Smooth muscle cell (in vitro differentiated cells): ENCODE results near the gene ABHD12. TPM values are rescaled to one million over a fixed set of nuclear protein-coding genes. Genes with fewer than 3 reads are reported as not detected.

Experiments
- DNase-seq: peaks from one replicate; lab custom pipeline; 2025; ENCODE audit not compliant: unreplicated experiment; lab: John Stamatoyannopoulos, UW
- H2AFZ ChIP-seq: fragments of 200-600 bp; sonication (generic); 2 replicates; pipeline ENCODE4 v1.6.0; 2016; ENCODE audit warnings: antibody characterized with exemption, low read depth, mild to moderate bottlenecking
- H3F3A ChIP-seq: fragments of 200-600 bp; sonication (generic); 2 replicates; pipeline ENCODE4 v1.6.0; 2017; ENCODE audit warnings: antibody characterized with exemption, low read depth
- H3K27ac ChIP-seq: fragments of 200-600 bp; sonication (generic); 2 replicates; pipeline ENCODE4 v1.5.1; 2016; ENCODE audit warnings: low read depth, mild to moderate bottlenecking
- H3K27me3 ChIP-seq: fragments of 200-600 bp; sonication (generic); 2 replicates; pipeline ENCODE4 v1.6.1; 2016; ENCODE audit warnings: low read depth, mild to moderate bottlenecking
- H3K36me3 ChIP-seq: fragments of 200-600 bp; sonication (generic); 2 replicates; pipeline ENCODE4 v1.5.1; 2016; ENCODE audit warnings: low read depth
- H3K4me1 ChIP-seq: fragments of 200-600 bp; sonication (generic); 2 replicates; pipeline ENCODE4 v1.5.1; 2016; ENCODE audit warnings: low read depth
- H3K4me2 ChIP-seq: fragments of 200-600 bp; sonication (generic); 2 replicates; pipeline ENCODE4 v1.6.0; 2016; ENCODE audit warnings: mild to moderate bottlenecking
- H3K4me3 ChIP-seq: fragments of 200-600 bp; sonication (generic); 2 replicates; pipeline ENCODE4 v1.5.1; 2016; ENCODE audit warnings: mild to moderate bottlenecking
- H3K79me2 ChIP-seq: fragments of 200-600 bp; sonication (generic); 2 replicates; pipeline ENCODE4 v1.6.0; 2016; ENCODE audit warnings: low read depth, mild to moderate bottlenecking
- H3K9ac ChIP-seq: fragments of 200-600 bp; sonication (generic); 2 replicates; pipeline ENCODE4 v1.6.0; 2016; ENCODE audit warnings: low read depth
- H3K9me3 ChIP-seq: fragments of 200-600 bp; sonication (generic); replicated peaks from 2 replicates; pipeline ENCODE4 v1.5.1; 2016; ENCODE audit warnings: low read depth
- H4K20me1 ChIP-seq: fragments of 200-600 bp; sonication (generic); 2 replicates; pipeline ENCODE4 v1.6.0; 2016; ENCODE audit warnings: low read depth
- CTCF ChIP-seq: fragments of 200-600 bp; sonication (generic); IDR thresholded peaks from 2 replicates; pipeline ENCODE4 v1.5.1; 2017; ENCODE audit warnings: borderline replicate concordance, mild to moderate bottlenecking, antibody characterized with exemption; ENCODE audit not compliant: insufficient read depth, poor library complexity, severe bottlenecking
- WGBS: methylation state at CpG from one replicate; pipeline ENCODE4 v1.1.7; 2016; ENCODE audit warnings: low lambda C conversion rate; 5-methylcytosine and 5-hydroxymethylcytosine counted together
- polyA plus RNA-seq: library from polyadenylated mRNA; unstranded; fragments of >200 nt; fragmentation: Nextera tagmentation; extraction: Ambion mirVana; gene quantifications from 2 replicates; pipeline ENCODE4 v1.2.1, GENCODE V29; 2016
- total RNA-seq: library from RNA; depleted of rRNA; stranded (reverse); fragments of >200 nt; gene quantifications from 2 replicates; pipeline ENCODE4 v1.2.3, GENCODE V29; 2014

ABHD12 gene
- total and polyA plus RNA-seq, 2 experiments from 2014 or later, result 18.5 to 41.8 TPM

- TF ChIP-seq CTCF, result no peak
- no peak overlapping the region for H3K4me2 ChIP-seq
- no peak overlapping the region for H3K4me3 ChIP-seq
- no peaks in the 10 kb centered on the region for H3K27me3 ChIP-seq
- H3K9me3 ChIP-seq, result no peaks in the 10 kb centered on the region
- H2AFZ ChIP-seq, result no peak overlapping the region
- no peaks in the 10 kb centered on the region for H3K4me1 ChIP-seq
- no peaks in the 10 kb centered on the region for H3K79me2 ChIP-seq
- no peaks in the 10 kb centered on the region for H3F3A ChIP-seq
- WGBS, result 81% methylated on average over 5 of the region's 5 CpGs
- no peak for DNase-seq
- H4K20me1 ChIP-seq, result peaks cover 33% of the 10 kb centered on the region
- no peak overlapping the region for H3K9ac ChIP-seq
- no peak overlapping the region for H3K27ac ChIP-seq
- no peaks in the 10 kb centered on the region for H3K36me3 ChIP-seq
Measured at GRCh38 chr20:25324412-25324811, 66.2 kb downstream of the ABHD12 start.

- H3K9me3 ChIP-seq, result no peaks in the 10 kb centered on the region
- no peak for TF ChIP-seq CTCF
- H3K36me3 ChIP-seq, result no peaks in the 10 kb centered on the region
- H3K27me3 ChIP-seq, result no peaks in the 10 kb centered on the region
- no peak overlapping the region for H3K27ac ChIP-seq
- DNase-seq, result no peak
- no peaks in the 10 kb centered on the region for H3K79me2 ChIP-seq
- H3K4me2 ChIP-seq, result no peak overlapping the region
- H2AFZ ChIP-seq, result no peak overlapping the region
- WGBS, result 99% methylated on average over 12 of the region's 12 CpGs
- no peaks in the 10 kb centered on the region for H3F3A ChIP-seq
- H3K4me3 ChIP-seq, result no peak overlapping the region
- no peaks in the 10 kb centered on the region for H3K4me1 ChIP-seq
- H3K9ac ChIP-seq, result no peak overlapping the region
- peaks cover 31% of the 10 kb centered on the region for H4K20me1 ChIP-seq
Measured at GRCh38 chr20:25323496-25324246, 67.0 kb downstream of the ABHD12 start.

GRCh38 chr20:25321991-25322390 lies 68.6 kb downstream of the ABHD12 start:
- 59% methylated on average over 4 of the region's 4 CpGs for WGBS
- H3K4me2 ChIP-seq, result peak overlapping the region; percentile 31
- H3K9ac ChIP-seq, result no peak overlapping the region
- no peaks in the 10 kb centered on the region for H3K27me3 ChIP-seq
- peaks cover 23% of the 10 kb centered on the region for H4K20me1 ChIP-seq
- no peak overlapping the region for H2AFZ ChIP-seq
- no peaks in the 10 kb centered on the region for H3K79me2 ChIP-seq
- H3K27ac ChIP-seq, result peak overlapping the region; percentile 58
- H3F3A ChIP-seq, result no peaks in the 10 kb centered on the region
- H3K9me3 ChIP-seq, result no peaks in the 10 kb centered on the region
- no peak overlapping the region for H3K4me3 ChIP-seq
- H3K36me3 ChIP-seq, result no peaks in the 10 kb centered on the region
- TF ChIP-seq CTCF, result no peak
- no peak for DNase-seq
- no peaks in the 10 kb centered on the region for H3K4me1 ChIP-seq
